ENCODE data around the gene SLC4A4. TPM values are rescaled to one million over a fixed set of nuclear protein-coding genes. Genes with fewer than 3 reads are reported as not detected.

SLC4A4 gene
- polyA plus RNA-seq, 1 donor (not counting 4 experiments of a cell fraction or from before 2014, with no cell fraction given): 0.29 TPM

- Histone ChIP-seq H2AFZ (ENCODE audit: control insufficient read depth, low read length) (no peak overlapping the region), H3K9ac (ENCODE audit: control insufficient read depth, extremely low read depth, insufficient read depth, low read length) (no peak overlapping the region), H3K9me3 (ENCODE audit: control insufficient read depth, low read depth, low read length) (no peaks in the 10 kb centered on the region), H3K9me1 (ENCODE audit: control insufficient read depth, extremely low read depth, insufficient read depth, low read length) (no peaks in the 10 kb centered on the region), H3K4me2 (ENCODE audit: control insufficient read depth, extremely low read depth, insufficient read depth, low read depth, low read length) (no peak overlapping the region), H3K27ac (ENCODE audit: control insufficient read depth, insufficient read depth, low read length) (no peak overlapping the region), H3K4me1 (ENCODE audit: control insufficient read depth, extremely low read depth, insufficient read depth, low read length) (no peaks in the 10 kb centered on the region), H3K79me2 (ENCODE audit: control insufficient read depth, insufficient read depth, low read length) (no peaks in the 10 kb centered on the region), H3K4me3 (ENCODE audit: control insufficient read depth in 2 of 3, extremely low read depth in 1 of 3, insufficient read depth in 2 of 3, low read depth in 1 of 3, low read length in 3 of 3) (no peak overlapping the region), H3K27me3 (ENCODE audit: control insufficient read depth, extremely low read depth, insufficient read depth, low read length) (no peaks in the 10 kb centered on the region), H3K36me3 (ENCODE audit: control insufficient read depth in 2 of 2, extremely low read depth in 1 of 2, insufficient read depth in 2 of 2, low read length in 2 of 2) (no peaks in the 10 kb centered on the region), H4K20me1 (ENCODE audit: control insufficient read depth, extremely low read depth, insufficient read depth, low read length) (no peaks in the 10 kb centered on the region)
- dilution Hi-C loops (cut with MboI; ENCODE audit: extremely low pct_ligation_motif_present, low sequenced_read_pairs): no loop called here
- FAIRE-seq: no peak
- TF ChIP-seq EZH2 (IDR thresholded peaks at IDR 0.05; ENCODE audit: low read length): no peak
- no peak for TF ChIP-seq CTCF (optimal IDR thresholded peaks at IDR 0.05 in 1 of 3, IDR thresholded peaks at IDR 0.05 in 1 of 3, conservative IDR thresholded peaks at IDR 0.05 in 1 of 3; ENCODE audit: extremely low read depth in 1 of 3, insufficient read depth in 2 of 3, low read length in 3 of 3)
- no peak for DNase-seq (ENCODE audit: low read depth, low spot score)
These were observed 210.8 kb downstream of the SLC4A4 start for GRCh38 chr4:71549516-71550160.

- H3K4me2 ChIP-seq (ENCODE audit: control insufficient read depth, extremely low read depth, insufficient read depth, low read depth, low read length): no peak overlapping the region
- no peak overlapping the region for H3K4me3 ChIP-seq (ENCODE audit: control insufficient read depth in 2 of 3, extremely low read depth in 1 of 3, insufficient read depth in 2 of 3, low read depth in 1 of 3, low read length in 3 of 3)
- no peaks in the 10 kb centered on the region for H3K27me3 ChIP-seq (ENCODE audit: control insufficient read depth, extremely low read depth, insufficient read depth, low read length)
- H3K79me2 ChIP-seq (ENCODE audit: control insufficient read depth, insufficient read depth, low read length): no peaks in the 10 kb centered on the region
- no peaks in the 10 kb centered on the region for H4K20me1 ChIP-seq (ENCODE audit: control insufficient read depth, extremely low read depth, insufficient read depth, low read length)
- H3K9me1 ChIP-seq (ENCODE audit: control insufficient read depth, extremely low read depth, insufficient read depth, low read length): no peaks in the 10 kb centered on the region
- no peak overlapping the region for H2AFZ ChIP-seq (ENCODE audit: control insufficient read depth, low read length)
- no peaks in the 10 kb centered on the region for H3K9me3 ChIP-seq (ENCODE audit: control insufficient read depth, low read depth, low read length)
- H3K4me1 ChIP-seq (ENCODE audit: control insufficient read depth, extremely low read depth, insufficient read depth, low read length): no peaks in the 10 kb centered on the region
- H3K27ac ChIP-seq (ENCODE audit: control insufficient read depth, insufficient read depth, low read length): no peak overlapping the region
- no peaks in the 10 kb centered on the region for H3K36me3 ChIP-seq (ENCODE audit: control insufficient read depth in 2 of 2, extremely low read depth in 1 of 2, insufficient read depth in 2 of 2, low read length in 2 of 2)
- FAIRE-seq (no peak), DNase-seq (ENCODE audit: low read depth, low spot score) (no peak)
- no peak overlapping the region for H3K9ac ChIP-seq (ENCODE audit: control insufficient read depth, extremely low read depth, insufficient read depth, low read length)
- dilution Hi-C loops (cut with MboI; ENCODE audit: extremely low pct_ligation_motif_present, low sequenced_read_pairs): no loop called here
- peak in 1 of 3 experiments; percentile 16 for TF ChIP-seq CTCF (optimal IDR thresholded peaks at IDR 0.05 in 1 of 3, IDR thresholded peaks at IDR 0.05 in 1 of 3, conservative IDR thresholded peaks at IDR 0.05 in 1 of 3; ENCODE audit: extremely low read depth in 1 of 3, insufficient read depth in 2 of 3, low read length in 3 of 3)
- no peak for TF ChIP-seq EZH2 (IDR thresholded peaks at IDR 0.05; ENCODE audit: low read length)
These were observed 211.7 kb downstream of the SLC4A4 start for GRCh38 chr4:71550220-71551165.
